Chondrocyte (in vitro differentiated cells): ENCODE measurements around the gene CHST2. TPM values are rescaled to one million over a fixed set of nuclear protein-coding genes. Genes with fewer than 3 reads are reported as not detected.

Experiments
- DNase-seq: peaks from one replicate; pipeline ENCODE4 v3.0.0; 2021; ENCODE audit warnings: mixed read lengths, low spot score
- H3K27ac Mint-ChIP-seq: one replicate; pipeline ENCODE4 v1.8.0; 2021; ENCODE audit warnings: mild to moderate bottlenecking, moderate library complexity, mixed read lengths; ENCODE audit not compliant: unreplicated experiment
- H3K27me3 Mint-ChIP-seq: 2 replicates; pipeline ENCODE4 v1.8.0; 2021; ENCODE audit warnings: low read depth, mixed read lengths
- H3K36me3 Mint-ChIP-seq: 2 replicates; pipeline ENCODE4 v1.8.0; 2021; ENCODE audit warnings: low read depth, mixed read lengths
- H3K4me1 Mint-ChIP-seq: 2 replicates; pipeline ENCODE4 v1.8.0; 2021; ENCODE audit warnings: low read depth, mild to moderate bottlenecking, mixed read lengths
- H3K4me3 Mint-ChIP-seq: one replicate; pipeline ENCODE4 v1.8.0; 2021; ENCODE audit warnings: mild to moderate bottlenecking, moderate library complexity, mixed read lengths; ENCODE audit not compliant: unreplicated experiment
- H3K9me3 Mint-ChIP-seq: 2 replicates; pipeline ENCODE4 v1.8.0; 2021; ENCODE audit warnings: low read depth, mixed read lengths
- total RNA-seq: library from RNA; stranded (reverse); gene quantifications from 3 replicates; pipeline ENCODE4 v1.2.1, GENCODE V29; 2021
- TF ChIP-seq, protein P1 (sequence below): fragments of 200-600 bp; sonication (generic); IDR thresholded peaks from 2 replicates; pipeline ENCODE4 v1.5.0; 2021; ENCODE audit warnings: antibody characterized with exemption, mild to moderate bottlenecking, moderate library complexity

CHST2 gene
- total RNA-seq, 1 donor from 2014 or later, result 23.1 TPM

DNA sequence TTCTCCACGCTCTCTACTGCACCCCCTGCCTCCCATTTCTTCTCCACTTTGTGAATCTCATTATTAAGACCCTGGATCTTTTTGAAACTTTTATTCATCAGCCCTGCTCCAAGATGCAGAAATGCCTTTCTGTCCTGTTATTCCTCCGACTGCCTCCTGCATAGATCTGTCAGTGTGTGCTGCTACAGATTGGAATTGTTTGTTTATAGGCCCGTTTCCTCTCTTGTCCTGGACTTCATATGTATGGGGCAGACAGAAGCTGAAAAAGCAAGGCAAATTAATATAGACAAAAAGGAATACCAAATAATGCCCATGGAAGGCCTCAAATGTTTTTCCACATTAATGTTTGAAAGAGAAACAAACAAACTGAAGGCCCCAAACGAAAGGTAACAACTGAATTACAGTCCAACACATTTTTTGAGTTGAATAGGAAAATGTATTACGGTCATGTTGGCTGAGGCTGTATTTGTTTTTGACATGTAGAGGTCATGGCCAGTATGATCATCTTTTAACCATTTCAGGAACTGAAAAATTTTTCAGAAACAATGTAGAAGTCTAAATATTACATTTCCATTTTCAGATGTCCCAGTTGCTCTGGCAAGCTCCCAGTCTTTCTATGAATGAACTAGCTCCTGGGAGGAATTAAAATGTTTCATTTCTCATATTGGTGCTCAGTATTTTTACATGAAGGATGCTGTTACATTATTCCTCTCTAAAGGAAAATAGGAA is 8.8 kb downstream of the CHST2 start:
- Mint-ChIP-seq H3K4me1 (peaks cover 16% of the 10 kb centered on the region), H3K27me3 (no peaks in the 10 kb centered on the region), H3K9me3 (no peaks in the 10 kb centered on the region), H3K27ac (no peak overlapping the region), H3K4me3 (no peak overlapping the region), H3K36me3 (peaks cover 6% of the 10 kb centered on the region)
- TF ChIP-seq, protein P1, sequence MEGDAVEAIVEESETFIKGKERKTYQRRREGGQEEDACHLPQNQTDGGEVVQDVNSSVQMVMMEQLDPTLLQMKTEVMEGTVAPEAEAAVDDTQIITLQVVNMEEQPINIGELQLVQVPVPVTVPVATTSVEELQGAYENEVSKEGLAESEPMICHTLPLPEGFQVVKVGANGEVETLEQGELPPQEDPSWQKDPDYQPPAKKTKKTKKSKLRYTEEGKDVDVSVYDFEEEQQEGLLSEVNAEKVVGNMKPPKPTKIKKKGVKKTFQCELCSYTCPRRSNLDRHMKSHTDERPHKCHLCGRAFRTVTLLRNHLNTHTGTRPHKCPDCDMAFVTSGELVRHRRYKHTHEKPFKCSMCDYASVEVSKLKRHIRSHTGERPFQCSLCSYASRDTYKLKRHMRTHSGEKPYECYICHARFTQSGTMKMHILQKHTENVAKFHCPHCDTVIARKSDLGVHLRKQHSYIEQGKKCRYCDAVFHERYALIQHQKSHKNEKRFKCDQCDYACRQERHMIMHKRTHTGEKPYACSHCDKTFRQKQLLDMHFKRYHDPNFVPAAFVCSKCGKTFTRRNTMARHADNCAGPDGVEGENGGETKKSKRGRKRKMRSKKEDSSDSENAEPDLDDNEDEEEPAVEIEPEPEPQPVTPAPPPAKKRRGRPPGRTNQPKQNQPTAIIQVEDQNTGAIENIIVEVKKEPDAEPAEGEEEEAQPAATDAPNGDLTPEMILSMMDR, result no peak
- no peak for DNase-seq

- H3K27me3 Mint-ChIP-seq, result no peaks in the 10 kb centered on the region
- no peak for DNase-seq
- no peaks in the 10 kb centered on the region for H3K9me3 Mint-ChIP-seq
- no peak overlapping the region for H3K27ac Mint-ChIP-seq
- TF ChIP-seq, protein P1, result no peak
- H3K4me1 Mint-ChIP-seq, result peaks cover 21% of the 10 kb centered on the region
- no peak overlapping the region for H3K4me3 Mint-ChIP-seq
- H3K36me3 Mint-ChIP-seq, result peaks cover 6% of the 10 kb centered on the region
These were observed 12.8 kb downstream of the CHST2 start for GRCh38 chr3:143132246-143132980.

GRCh38 chr3:143134471-143134870 is 14.9 kb downstream of the CHST2 start:
- H3K9me3 Mint-ChIP-seq, result no peaks in the 10 kb centered on the region
- TF ChIP-seq, protein P1, result no peak
- H3K4me1 Mint-ChIP-seq, result peaks cover 22% of the 10 kb centered on the region

DNA sequence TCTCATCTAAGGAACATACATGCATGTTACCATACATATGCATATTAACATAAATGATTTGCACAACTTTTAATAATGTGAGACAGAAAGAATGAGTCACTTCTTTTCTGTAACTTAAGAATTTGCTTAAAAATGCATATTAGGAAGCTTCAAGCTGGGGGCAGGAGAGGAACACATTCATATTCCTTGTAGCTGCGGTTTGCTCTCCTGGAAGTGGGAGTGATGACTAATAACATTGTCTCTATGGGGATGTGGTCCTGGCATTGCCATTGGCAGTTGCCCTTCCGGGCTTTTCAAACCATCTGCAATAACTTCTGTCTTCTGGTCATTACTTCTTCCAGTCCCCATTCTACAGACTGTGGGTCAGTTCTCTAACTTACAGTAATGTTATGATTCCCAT is 15.6 kb downstream of the CHST2 start:
- peak overlapping the region; percentile 53 for H3K27ac Mint-ChIP-seq
- no peak for DNase-seq

More at GRCh38 chr3:143134471-143134870, 14.9 kb downstream of the CHST2 start:
- H3K27ac Mint-ChIP-seq, result no peak overlapping the region
- no peak overlapping the region for H3K4me3 Mint-ChIP-seq
- no peak for DNase-seq
- H3K36me3 Mint-ChIP-seq, result peaks cover 3% of the 10 kb centered on the region
- H3K27me3 Mint-ChIP-seq, result no peaks in the 10 kb centered on the region

GRCh38 chr3:143137435-143138036 is 18.0 kb downstream of the CHST2 start:
- H3K27me3 Mint-ChIP-seq, result no peaks in the 10 kb centered on the region
- no peak for DNase-seq
- TF ChIP-seq, protein P1, result no peak
- no peak overlapping the region for H3K4me3 Mint-ChIP-seq
- peaks cover 29% of the 10 kb centered on the region for H3K4me1 Mint-ChIP-seq
- no peak overlapping the region for H3K27ac Mint-ChIP-seq
- H3K9me3 Mint-ChIP-seq, result peaks cover 4% of the 10 kb centered on the region
- no peaks in the 10 kb centered on the region for H3K36me3 Mint-ChIP-seq

More for the DNA sequence above, 15.6 kb downstream of the CHST2 start:
- H3K36me3 Mint-ChIP-seq, result peaks cover 3% of the 10 kb centered on the region
- TF ChIP-seq, protein P1, result peak; percentile 74
- no peaks in the 10 kb centered on the region for H3K27me3 Mint-ChIP-seq
- no peaks in the 10 kb centered on the region for H3K9me3 Mint-ChIP-seq
- H3K4me1 Mint-ChIP-seq, result peaks cover 28% of the 10 kb centered on the region
- no peak overlapping the region for H3K4me3 Mint-ChIP-seq
